Spleen (tissue), 11 donors: ENCODE data around the gene FBN1. TPM values are rescaled to one million over a fixed set of nuclear protein-coding genes. Genes with fewer than 3 reads are reported as not detected.
A peak's percentile ranks its signal among the peaks of the same experiment; 100 is the strongest.

Experiments
- DNase-seq: peaks from one replicate; pipeline ENCODE4 v3.0.0-alpha.2; 2020
- H3K27ac ChIP-seq, 8 donors: fragments of 200-600 bp; sonication (generic) in 7 of 8; 1 replicate in 4 of 8; 2 replicates in 4 of 8; pipeline versions ENCODE4 v1.5.0 to v1.8.0; 2016 to 2021; ENCODE audit warnings: inconsistent platforms in 4 of 8, mild to moderate bottlenecking in 4 of 8, moderate library complexity in 1 of 8
- H3K27me3 ChIP-seq, 7 donors: fragments of 200-600 bp; sonication (generic) in 6 of 7; replicated peaks in 1 of 7; 1 replicate in 4 of 7; 2 replicates in 3 of 7; pipeline versions ENCODE4 v1.5.0 to v1.8.0; 2016 to 2021; ENCODE audit warnings: inconsistent platforms in 3 of 7, mild to moderate bottlenecking in 1 of 7
- H3K36me3 ChIP-seq, 6 donors: fragments of 200-600 bp; sonication (generic) in 5 of 6; 1 replicate in 4 of 6; 2 replicates in 2 of 6; pipeline versions ENCODE4 v1.5.0 to v1.8.0; 2016 to 2021; ENCODE audit warnings: inconsistent platforms in 2 of 6
- H3K4me1 ChIP-seq, 6 donors: fragments of 200-600 bp; sonication (generic) in 5 of 6; 1 replicate in 3 of 6; 2 replicates in 3 of 6; pipeline versions ENCODE4 v1.5.0 to v1.8.0; 2016 to 2021; ENCODE audit warnings: inconsistent platforms in 3 of 6
- H3K4me3 ChIP-seq, 8 donors: fragments of 200-600 bp; sonication (generic) in 7 of 8; 1 replicate in 4 of 8; 2 replicates in 4 of 8; pipeline versions ENCODE4 v1.5.0 to v1.8.0; 2016 to 2021; ENCODE audit warnings: inconsistent platforms in 4 of 8, mild to moderate bottlenecking in 4 of 8, moderate library complexity in 2 of 8
- H3K9me3 ChIP-seq, 8 donors: fragments of 200-600 bp; sonication (generic) in 7 of 8; 1 replicate in 4 of 8; 2 replicates in 4 of 8; pipeline versions ENCODE4 v1.5.0 to v1.8.0; 2016 to 2021; ENCODE audit warnings: inconsistent platforms in 4 of 8
- POLR2A ChIP-seq, 3 donors: fragments of 450-650 bp; IDR thresholded peaks; one replicate each; pipeline ENCODE4 v1.5.1; 2017; ENCODE audit warnings: antibody characterized with exemption in 3 of 3, mild to moderate bottlenecking in 1 of 3
- POLR2AphosphoS5 ChIP-seq, 3 donors: sonication (generic); formaldehyde crosslinking; IDR thresholded peaks; one replicate each; pipeline ENCODE4 v1.5.1; 2017; ENCODE audit warnings: antibody characterized with exemption in 3 of 3
- WGBS, 5 donors: extraction: QIAGEN DNeasy Blood & Tissue Kit in 3 of 5; methylation state at CpG; one replicate each; pipeline versions ENCODE4 v1.1.5 to v1.1.7; 2013 to 2018; 5-methylcytosine and 5-hydroxymethylcytosine counted together
- intact Hi-C: fragments of 100-400 bp; cut with DNase I; formaldehyde crosslinking; loops from one replicate; pipeline ENCODE4 v1.15.0; 2023; ENCODE audit warnings: low total_unique reads
- polyA plus RNA-seq, 3 donors: library from polyadenylated mRNA; stranded (reverse); fragments of 200-250 nt; gene quantifications; one replicate each; pipeline ENCODE4 v1.2.1, GENCODE V29; 2013
- total RNA-seq, 7 donors: library from RNA; depleted of rRNA in 3 of 7; stranded (reverse); fragments of >200 nt in 3 of 7; fragmentation: NEBNext Ultra II Directional in 4 of 7; extraction: Animal tissue kit (Norgen Biotek cat#: 25700) in 4 of 7; gene quantifications; one replicate each; pipeline versions ENCODE4 v1.1.0 to v1.2.1, GENCODE V29; 2016 to 2021
- TF ChIP-seq, protein P1 (sequence below), 11 experiments: fragments of 200-600 bp in 7 of 11; fragments of 450-650 bp in 4 of 11; sonication (generic) in 4 of 11; IDR thresholded peaks in 8 of 11; conservative IDR thresholded peaks in 3 of 11; 1 replicate in 7 of 11; 2 replicates in 4 of 11; pipeline versions ENCODE4 v1.4.0 to v1.8.0; 2016 to 2021; ENCODE audit warnings: antibody characterized with exemption in 11 of 11, inconsistent platforms in 4 of 11, mild to moderate bottlenecking in 1 of 11
- donor health status: healthy with polysubstance abuse.
- donor health status: DM: no; HTN: no; CAD: no; lungs with moderate emphysema.
- donor health status: DM: no; HTN: no; CAD: no.
- donor health status: Bipolar disorder and iron deficiency.
- donor health status: healthy.
- donor health status: DM: no; HTN: no; CAD: no.
- donor health status: DM: yes; HTN: yes; CAD: no.

Gene FBN1
- total and polyA plus RNA-seq, 10 donors: 3.2 to 139 (median 45.4) TPM

DNA sequence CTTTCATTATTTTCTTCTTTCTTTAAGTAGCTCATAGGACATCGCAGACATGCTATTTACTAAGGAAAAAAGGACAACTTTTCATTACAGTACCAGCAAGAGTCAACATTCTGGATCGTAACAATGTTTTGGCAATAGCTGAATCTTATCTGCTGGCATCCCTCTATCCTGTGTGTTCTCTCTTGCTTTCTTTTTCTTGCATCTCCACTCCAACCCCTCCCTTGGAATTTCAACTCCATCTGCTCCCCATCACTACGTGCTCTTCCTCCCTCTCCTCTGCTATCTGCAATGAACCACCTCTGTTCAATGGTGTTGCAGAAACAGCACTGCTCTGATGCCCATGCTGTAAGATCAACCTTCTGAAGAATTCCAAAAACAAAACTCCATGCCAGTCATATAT lies 106.6 kb downstream of the FBN1 start:
- no peaks in the 10 kb centered on the region for H3K36me3 ChIP-seq
- intact Hi-C loops: no loop called here
- no peaks in the 10 kb centered on the region for H3K9me3 ChIP-seq
- WGBS, 5 donors: 78 to 90% (median 81%) methylated on average over 3 of the region's 3 CpGs
- no peak for DNase-seq
- no peak overlapping the region for H3K4me3 ChIP-seq
- no peaks in the 10 kb centered on the region for H3K27me3 ChIP-seq
- TF ChIP-seq POLR2AphosphoS5 (IDR thresholded peaks at IDR 0.05) (no peak), POLR2A (IDR thresholded peaks at IDR 0.05) (no peak)
- TF ChIP-seq, protein P1, sequence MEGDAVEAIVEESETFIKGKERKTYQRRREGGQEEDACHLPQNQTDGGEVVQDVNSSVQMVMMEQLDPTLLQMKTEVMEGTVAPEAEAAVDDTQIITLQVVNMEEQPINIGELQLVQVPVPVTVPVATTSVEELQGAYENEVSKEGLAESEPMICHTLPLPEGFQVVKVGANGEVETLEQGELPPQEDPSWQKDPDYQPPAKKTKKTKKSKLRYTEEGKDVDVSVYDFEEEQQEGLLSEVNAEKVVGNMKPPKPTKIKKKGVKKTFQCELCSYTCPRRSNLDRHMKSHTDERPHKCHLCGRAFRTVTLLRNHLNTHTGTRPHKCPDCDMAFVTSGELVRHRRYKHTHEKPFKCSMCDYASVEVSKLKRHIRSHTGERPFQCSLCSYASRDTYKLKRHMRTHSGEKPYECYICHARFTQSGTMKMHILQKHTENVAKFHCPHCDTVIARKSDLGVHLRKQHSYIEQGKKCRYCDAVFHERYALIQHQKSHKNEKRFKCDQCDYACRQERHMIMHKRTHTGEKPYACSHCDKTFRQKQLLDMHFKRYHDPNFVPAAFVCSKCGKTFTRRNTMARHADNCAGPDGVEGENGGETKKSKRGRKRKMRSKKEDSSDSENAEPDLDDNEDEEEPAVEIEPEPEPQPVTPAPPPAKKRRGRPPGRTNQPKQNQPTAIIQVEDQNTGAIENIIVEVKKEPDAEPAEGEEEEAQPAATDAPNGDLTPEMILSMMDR (IDR thresholded peaks at IDR 0.05 in 8 of 11, conservative IDR thresholded peaks at IDR 0.05 in 3 of 11): no peak
- H3K4me1 ChIP-seq: peaks cover 0 to 34% (median 10%) of the 10 kb centered on the region in 6 donors
- H3K27ac ChIP-seq: no peak overlapping the region

DNA sequence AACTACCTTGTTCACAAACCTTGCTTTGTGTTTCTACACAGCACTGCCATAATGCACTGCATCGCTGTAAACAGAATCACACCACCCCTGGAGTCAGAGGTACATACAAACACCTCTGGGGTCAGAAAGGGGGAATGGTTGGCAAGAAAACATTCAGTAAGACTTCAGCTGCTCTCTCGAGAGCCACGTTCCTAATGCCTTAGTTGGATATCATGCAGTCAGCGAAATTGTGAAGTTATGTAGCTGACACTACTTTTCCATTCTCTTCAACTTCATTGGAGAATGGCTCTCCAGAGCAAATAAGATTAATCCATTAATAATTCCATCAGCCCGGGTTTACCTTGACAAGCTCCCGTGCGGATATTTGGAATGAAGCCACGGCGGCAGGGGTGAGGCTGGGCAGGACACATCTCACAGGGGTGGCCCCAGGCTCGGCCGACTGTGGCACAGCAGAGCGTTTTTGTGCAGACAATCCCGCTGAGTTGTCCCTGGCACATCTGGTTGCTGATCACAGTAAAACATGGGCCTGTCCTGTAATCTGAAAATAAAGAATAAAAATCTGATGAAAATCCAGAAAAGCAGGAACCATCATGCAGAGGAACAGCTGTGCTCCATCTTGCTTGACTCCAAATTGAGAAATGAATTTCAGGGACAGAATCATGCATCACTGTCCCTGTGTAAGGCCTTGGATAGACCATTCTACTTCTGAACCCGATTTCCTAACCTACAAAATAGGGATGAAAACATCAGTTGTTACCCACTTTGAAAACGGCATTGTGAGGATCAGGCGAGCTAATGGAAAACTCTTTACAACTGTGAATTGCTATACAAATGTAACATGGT lies 108.0 kb downstream of the FBN1 start:
- no peak overlapping the region for H3K4me3 ChIP-seq
- no peak for DNase-seq
- intact Hi-C loops: no loop called here
- no peaks in the 10 kb centered on the region for H3K9me3 ChIP-seq
- no peaks in the 10 kb centered on the region for H3K27me3 ChIP-seq
- H3K27ac ChIP-seq: peak overlapping the region in 2 of 8 donors; percentile 32 to 47
- TF ChIP-seq, protein P1 (IDR thresholded peaks at IDR 0.05 in 8 of 11, conservative IDR thresholded peaks at IDR 0.05 in 3 of 11): no peak
- TF ChIP-seq POLR2AphosphoS5 (IDR thresholded peaks at IDR 0.05) (no peak), POLR2A (IDR thresholded peaks at IDR 0.05) (no peak)
- 79 to 88% (median 84%) methylated on average over 16 of the region's 16 CpGs for WGBS, 5 donors
- H3K36me3 ChIP-seq: no peaks in the 10 kb centered on the region
- peaks cover 0 to 39% (median 10%) of the 10 kb centered on the region in 6 donors for H3K4me1 ChIP-seq

DNA sequence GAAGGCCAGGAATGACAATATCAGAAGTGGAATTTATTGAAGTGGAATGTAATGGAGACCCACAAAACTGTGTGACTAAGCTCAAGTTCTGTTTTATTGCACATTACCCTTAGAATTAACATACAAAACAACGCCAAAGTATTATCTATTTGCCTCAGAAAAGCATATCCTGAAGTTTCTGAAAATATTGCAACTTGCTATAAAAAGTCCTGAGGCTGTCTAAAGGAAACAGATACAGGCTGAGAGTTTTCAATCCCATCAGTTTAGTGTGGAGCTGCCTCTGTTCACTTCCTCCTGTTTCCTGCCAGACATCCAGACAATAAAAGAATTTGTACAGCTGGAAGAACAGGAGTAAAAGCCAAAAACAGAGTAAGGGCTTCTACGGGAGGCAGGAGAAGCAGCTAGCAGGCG lies 108.8 kb downstream of the FBN1 start:
- TF ChIP-seq POLR2A (IDR thresholded peaks at IDR 0.05) (no peak), POLR2AphosphoS5 (IDR thresholded peaks at IDR 0.05) (no peak)
- TF ChIP-seq, protein P1 (IDR thresholded peaks at IDR 0.05 in 8 of 11, conservative IDR thresholded peaks at IDR 0.05 in 3 of 11): no peak
- H3K36me3 ChIP-seq: no peaks in the 10 kb centered on the region
- WGBS, 5 donors: 29 to 43% (median 33%) methylated on average over 3 of the region's 3 CpGs
- H3K27ac ChIP-seq: peak overlapping the region in 3 of 8 donors; percentile 16 to 47 (median 32)
- no peak overlapping the region for H3K4me3 ChIP-seq
- H3K9me3 ChIP-seq: no peaks in the 10 kb centered on the region
- H3K27me3 ChIP-seq: no peaks in the 10 kb centered on the region
- intact Hi-C loops: no loop called here
- no peak for DNase-seq
- H3K4me1 ChIP-seq: peaks cover 0 to 33% (median 10%) of the 10 kb centered on the region in 6 donors

DNA sequence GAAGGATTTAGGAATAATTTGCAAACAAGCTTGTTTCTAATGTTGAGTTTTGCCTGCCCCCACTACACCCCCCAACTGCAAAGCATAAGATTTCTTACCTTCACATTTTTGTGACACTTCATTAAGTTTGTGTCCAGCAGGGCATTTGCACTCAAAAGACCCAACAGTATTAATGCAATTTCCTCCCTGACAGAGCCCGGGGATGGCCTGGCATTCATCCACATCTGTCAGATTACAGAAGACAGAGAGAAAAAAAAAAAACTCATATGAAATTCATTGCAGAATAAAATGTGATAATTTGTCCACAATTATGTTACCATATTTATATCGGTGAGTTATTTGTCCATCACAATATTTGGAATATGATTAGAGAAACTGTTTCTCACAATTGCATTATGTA lies 111.5 kb downstream of the FBN1 start:
- no peaks in the 10 kb centered on the region for H3K9me3 ChIP-seq
- H3K27me3 ChIP-seq: no peaks in the 10 kb centered on the region
- no peak overlapping the region for H3K27ac ChIP-seq
- H3K4me1 ChIP-seq: peaks cover 0 to 39% (median 11%) of the 10 kb centered on the region in 6 donors
- intact Hi-C loops: no loop called here
- H3K4me3 ChIP-seq: no peak overlapping the region
- peaks cover 0 to 12% (median 0%) of the 10 kb centered on the region in 6 donors for H3K36me3 ChIP-seq
- no peak for DNase-seq
- TF ChIP-seq, protein P1 (IDR thresholded peaks at IDR 0.05 in 8 of 11, conservative IDR thresholded peaks at IDR 0.05 in 3 of 11): no peak
- TF ChIP-seq POLR2AphosphoS5 (IDR thresholded peaks at IDR 0.05) (no peak), POLR2A (IDR thresholded peaks at IDR 0.05) (no peak)
- WGBS, 5 donors: 46 to 68% (median 52%) methylated on average over 2 of the region's 2 CpGs
